ENCODE data around the gene CCDC197.

The CCDC197 gene

DNA sequence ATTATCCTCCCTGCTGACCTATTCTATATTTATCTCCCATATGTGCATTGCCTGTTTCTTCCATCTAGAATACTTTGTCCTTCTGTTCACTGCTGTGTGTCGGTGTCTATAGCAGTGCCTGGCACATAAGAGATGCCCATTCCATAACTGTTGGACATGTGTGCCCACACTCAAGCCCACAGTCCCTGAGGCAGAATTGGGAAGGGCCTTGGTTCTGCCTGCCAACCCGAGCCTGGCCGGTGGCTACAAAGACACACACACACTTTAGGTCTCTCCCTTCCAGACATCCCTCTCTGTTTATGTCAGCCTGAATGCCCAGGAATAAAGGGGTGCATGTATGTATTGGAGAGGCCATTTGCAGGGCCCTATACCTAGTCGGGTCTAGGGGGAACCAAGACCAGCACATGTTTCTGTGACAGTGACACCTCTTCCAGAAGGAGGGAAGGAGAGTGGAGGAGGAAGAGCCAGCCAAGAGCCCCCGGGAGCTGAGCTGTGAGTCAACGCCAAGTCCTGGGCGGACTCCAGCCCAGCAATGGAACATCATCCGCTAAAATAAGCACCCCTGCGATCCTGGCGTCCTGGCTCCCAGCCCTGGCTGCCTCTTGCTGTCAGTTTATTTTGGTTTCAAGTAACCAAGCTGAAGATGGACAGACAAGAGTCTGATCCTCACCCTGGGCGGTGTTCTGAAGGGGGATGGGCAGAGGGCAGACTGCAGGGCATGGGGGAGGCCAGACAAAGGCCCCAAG, 16.5 kb upstream of the CCDC197 start:
- no peak for DNase-seq

DNA sequence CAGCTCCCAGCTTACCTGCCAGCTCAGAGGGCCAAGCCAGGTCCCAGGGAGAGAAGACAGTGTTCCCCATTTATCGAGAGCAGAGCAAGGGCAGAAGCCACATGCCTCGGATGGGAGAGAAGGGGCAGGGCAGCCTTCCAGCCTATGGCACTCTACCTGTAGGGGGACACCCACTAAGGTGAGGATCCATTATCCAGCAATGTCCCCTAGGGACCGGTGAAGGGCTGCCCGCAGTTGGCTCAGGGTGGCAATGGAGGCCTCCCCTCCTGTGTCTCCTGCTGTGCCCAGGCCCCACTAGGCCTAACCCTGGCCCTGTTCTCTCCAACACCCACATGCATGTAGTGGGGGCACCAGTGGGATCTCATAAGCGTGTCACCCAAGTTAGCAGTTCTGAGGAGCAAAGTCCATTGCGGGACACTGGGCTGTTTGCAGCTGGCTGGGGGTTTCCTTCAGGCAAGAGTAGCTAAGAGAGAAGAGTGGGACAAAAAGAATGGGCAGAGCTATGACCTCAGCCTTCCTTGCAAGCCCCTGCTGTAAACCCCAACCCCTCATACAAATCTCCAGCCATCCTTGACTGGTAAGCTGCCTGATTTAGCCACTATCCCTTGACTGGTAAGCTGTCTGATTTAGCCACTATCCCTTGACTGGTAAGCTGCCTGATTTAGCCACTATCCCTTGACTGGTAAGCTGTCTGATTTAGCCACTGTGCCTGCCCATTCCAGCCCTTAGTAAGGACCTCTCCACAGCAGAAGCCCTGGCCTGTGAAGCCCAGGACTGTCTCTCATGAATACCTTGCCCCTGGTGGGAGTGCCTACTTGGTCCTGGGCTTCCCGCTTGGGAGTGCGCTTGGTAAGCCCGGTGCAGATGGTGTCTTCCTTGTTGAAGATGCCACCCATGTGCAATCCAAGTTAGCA, 15.5 kb upstream of the CCDC197 start:
- DNase-seq, result no peak

DNA sequence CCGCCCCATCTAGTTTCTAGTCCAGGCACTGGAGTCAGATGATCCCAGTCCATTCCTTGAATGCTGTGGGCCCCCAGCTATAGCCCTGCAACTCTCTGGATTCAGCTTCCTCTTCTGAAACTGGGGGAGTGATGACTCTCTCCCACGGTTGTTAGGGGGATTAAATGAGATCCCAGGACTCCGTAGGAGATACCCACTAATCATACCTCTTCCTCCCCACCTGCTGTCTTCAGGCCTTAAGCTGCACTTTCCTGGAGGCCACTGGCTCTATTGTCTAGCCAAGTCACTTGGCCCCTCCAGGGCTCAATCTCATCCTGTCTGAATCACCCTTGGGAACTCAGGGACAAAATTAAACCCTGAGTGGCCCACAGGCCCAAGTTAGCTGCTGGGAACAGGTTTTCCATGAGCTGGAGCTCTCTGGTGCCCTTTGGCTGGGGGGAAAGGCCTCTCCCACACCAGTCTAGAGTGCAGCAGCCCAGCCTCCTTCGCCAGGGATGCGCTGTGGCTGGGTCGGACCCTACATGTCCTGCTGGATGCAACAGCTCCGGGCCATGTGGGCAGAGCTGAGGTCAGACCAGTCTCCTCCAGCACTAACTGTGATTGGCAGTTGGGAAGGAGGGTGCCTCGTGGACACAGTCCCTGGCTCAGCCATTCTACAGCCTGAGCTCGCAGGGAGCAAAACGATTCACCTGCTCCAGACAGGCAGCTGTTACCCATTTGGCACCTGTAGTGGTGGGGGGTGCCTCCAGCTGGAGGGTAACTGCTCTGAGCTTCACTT, 14.7 kb upstream of the CCDC197 start:
- DNase-seq, result no peak

DNA sequence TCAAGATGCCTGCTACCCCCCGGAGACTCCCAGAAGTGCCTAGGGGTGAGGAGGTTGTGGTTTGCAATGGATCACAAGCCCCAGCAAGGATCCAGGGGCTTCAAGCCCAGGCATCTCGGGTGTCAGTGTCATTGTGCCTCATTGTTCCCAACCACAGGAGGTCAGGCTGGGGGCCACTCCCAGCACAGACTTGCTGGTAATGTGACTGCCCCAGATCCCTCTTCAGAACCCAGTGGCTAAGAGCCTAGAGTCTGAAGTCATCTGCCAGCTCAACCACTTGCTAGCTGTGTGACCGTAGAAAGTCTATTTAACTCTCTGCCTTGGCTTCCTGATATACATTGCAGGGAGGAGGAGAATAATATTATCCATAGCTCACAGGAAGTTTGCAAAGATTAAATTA, 13.0 kb upstream of the CCDC197 start:
- no peak for DNase-seq

DNA sequence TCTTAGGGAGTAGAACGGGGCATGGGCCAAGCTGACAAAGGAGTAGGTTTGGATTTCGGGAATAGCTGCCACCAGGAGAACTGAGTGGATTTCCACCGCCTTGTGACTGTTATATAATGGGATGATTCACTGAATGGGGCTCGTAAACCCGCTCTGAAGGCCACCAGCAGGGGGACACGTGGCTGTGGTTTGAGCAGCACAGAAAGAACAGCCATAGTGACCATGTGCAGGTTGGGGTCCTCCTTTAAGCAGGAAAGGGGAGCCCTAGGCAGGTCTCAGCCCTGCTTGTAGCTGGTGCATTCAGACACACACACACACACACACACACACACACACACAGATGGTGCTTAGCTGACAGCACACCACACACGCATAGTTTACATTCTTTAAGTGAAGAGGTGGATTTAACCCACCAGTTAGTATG, 12.1 kb upstream of the CCDC197 start:
- DNase-seq, result no peak

DNA sequence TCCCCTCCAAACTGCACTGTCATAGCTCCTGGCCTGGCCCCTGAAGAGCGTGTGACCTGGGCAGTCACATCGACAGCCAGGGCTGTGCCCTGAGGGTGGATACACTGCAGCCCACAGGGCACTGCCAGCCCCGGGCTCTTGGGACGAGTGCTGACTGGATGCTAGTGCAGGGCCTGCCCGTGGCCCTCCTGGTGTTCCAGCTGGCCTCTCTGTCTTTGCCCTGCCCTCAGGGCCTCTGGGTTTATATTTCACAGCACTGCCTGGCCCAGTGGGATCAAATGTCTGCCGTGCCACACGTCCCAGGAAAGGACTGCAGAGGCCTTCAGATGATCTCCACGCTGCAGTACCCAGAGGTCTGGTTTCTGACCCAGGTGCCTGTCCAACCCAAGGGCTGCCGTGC, 10.1 kb upstream of the CCDC197 start:
- no peak for DNase-seq

DNA sequence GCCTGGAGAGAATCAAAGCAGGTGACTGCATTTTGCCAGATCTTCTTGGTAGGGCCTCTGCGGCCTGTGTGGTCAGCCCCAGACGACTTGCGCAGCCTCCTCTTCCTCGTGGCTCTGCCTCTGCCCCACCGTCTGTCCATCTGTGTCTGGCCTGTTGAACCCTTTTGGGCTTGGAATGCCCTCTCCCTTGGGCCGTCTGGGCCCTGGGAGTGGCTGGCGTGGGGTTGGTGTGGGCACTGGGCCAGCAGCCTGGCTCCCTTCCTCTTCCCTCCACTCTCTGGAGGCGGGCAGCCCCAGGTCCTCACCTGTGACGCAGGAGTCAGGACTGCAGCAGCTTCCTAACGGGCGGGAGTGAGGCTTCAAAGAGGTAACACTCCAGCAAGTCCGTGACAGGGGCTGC, 9.7 kb upstream of the CCDC197 start:
- DNase-seq, result no peak

DNA sequence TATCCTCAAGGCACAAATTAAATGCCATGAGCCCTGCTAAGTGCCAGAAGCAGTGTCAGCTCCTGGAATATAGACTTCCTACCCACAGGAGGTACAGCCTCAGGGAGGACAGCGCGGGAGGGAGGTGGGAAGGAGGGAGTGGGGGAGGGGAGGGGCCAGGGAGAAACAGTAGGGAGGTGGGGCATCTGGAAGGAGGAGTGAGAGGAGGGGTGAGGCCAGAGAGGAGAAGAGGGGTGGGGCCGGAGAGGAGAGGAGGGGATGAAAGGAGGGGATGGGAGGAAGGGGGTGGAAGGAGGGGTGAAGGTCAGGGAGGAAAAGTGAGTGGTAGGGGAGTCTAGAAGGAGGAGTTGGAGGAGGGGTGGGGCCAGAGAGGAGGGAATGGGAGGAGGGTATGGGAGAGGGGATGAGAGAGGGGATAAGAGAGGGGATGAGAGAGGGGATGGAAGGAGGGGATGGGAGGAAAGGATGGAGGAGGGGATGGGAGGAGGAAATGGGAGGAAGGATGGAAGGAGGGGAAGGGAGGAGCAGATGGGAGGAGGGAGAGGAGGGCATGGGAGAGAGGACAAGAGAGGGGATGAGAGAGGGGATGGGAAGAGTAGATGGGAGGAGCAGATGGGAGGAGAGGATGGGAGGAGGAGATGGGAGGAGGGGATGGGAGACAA, 9.2 kb upstream of the CCDC197 start:
- DNase-seq, result no peak

DNA sequence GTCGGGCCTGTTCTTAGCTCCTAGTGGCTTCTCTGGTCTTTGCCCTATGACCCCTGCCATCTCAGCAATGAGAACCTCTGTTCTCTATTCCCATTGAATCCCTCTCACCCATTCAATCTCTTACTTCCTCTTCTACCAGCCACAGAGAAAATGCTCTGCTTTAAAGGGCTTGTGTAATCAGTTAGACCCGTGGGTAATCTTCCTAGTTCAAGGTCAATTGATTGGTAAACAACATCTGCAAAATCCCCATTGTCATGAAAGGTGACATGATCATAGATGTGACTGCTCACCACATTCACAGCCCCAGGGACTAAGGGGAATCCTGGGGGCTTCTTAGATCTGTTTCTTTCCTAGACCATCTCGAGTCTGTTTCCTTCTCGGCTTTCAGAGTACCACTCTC, 7.2 kb upstream of the CCDC197 start:
- no peak for DNase-seq

DNA sequence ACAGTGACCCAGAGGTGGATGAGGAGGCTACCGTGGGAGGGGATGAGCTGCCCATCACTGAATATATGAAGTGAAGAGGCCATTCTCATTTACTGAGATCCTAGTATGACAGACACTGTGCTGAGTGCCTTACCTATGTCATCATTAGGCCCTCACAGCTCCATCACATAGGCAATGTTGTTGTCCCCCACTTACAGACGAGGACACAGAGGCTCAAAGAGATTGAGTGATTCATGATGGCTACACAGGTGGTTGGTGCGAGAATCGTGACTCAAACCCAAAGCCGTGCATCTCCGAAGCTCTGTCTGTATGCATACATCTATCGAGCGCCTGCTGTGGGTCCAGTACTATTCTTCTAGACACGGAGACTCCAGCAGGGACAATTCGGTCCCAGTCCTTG, 5.9 kb upstream of the CCDC197 start:
- no peak for DNase-seq

DNA sequence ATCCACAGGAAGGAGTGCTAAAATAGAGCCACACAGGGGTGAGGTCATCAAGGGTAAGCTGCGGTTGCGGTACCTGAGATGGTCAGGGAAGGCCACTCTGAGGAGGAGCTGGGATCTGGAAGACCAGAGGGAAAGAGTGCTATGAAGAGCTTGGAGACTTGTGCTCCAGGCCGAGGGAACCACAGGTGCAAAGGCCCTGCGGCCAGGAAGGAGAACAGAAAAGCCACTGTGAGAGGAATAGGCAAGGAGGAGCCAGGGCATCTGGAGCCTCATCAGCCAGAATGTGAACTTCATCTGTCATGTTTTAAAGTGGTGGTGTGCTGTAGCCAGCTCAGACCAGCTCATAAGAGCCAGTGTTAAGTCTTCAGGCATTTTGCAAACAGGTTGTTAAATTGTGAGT, 5.5 kb upstream of the CCDC197 start:
- DNase-seq, result no peak

DNA sequence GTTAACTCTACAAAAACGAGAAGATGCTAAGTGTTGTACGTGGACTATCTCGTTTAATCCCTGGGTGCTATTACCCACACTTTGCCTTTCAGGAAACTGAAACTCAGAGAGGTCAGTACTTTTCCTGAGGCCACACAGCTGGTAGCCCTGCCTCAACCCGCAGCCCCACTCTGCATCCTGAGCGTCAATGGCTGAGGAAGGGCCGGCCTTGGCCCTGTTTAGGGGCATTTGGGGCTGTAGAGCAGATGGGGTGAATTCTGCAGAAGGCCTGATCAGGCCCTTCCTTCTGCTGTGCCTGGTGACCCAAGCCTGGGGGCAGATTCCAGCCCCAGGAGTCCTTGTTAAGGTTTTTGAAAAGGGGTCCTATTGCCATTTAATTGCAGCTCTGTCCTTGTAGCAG, 3.7 kb upstream of the CCDC197 start:
- no peak for DNase-seq

DNA sequence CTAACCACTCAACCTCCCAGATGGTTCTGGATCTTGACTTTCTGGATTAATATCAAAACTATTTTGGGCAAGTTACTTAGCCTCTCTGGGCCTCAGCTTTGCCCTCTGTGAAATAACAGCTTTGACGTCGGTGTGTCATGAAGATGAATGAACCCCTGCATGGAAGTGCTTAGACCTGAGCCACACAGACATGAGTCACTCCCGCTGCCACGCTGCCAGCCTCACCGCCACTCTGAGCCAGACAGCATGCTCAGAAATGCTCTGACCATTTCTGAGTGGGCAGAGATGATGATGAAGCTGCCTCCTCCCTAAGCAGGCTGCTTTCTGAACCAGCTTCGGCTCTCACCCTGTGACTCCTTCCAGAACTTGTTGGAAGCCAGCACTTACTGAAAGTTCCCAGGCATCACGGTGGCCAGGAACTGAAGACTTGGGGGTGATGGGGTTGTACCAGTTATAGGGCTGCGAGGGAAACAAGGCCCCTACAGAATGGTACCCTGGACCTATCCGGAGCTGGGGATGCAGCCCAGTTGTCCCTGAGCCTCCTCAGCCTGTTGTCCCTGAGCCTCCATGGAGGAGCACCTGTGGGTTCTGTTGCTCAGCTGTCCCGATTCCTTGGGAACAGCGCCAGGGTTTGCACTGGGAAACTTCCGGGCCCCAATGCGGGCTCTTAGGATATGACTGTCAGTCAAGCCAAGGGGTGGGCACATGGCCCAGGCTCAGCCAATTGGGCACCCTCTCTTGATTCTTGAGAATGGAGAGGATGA, 2.0 kb upstream of the CCDC197 start:
- no peak for DNase-seq

DNA sequence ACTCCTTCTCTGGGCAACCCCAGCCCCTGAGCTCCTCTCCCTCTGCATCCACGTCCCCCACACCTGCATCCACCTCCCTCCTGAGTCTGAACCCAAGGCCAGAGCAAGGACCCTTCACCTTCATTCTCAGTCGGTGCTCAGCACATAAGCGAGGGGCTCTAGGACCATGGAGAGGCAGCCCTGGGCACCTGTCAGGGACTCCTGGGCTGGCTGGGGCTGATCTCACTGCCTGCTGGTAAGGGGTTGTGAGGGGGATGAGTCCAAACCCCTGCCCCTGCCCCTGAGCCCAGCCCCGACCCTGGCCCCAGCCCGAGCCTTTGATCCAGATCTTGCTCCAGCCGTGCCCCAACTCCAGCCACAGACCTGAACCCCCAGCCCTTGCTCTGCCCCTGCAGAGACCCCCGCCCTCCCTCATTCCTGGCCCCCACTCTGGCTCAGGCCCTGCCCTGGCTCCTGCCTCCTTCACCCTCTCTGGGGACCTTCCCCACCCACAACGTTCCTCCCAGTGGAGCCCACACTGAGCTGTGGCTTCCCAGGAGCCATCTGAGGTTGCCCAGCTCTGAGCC, 888 bp upstream of the CCDC197 start:
- DNase-seq, result no peak

DNA sequence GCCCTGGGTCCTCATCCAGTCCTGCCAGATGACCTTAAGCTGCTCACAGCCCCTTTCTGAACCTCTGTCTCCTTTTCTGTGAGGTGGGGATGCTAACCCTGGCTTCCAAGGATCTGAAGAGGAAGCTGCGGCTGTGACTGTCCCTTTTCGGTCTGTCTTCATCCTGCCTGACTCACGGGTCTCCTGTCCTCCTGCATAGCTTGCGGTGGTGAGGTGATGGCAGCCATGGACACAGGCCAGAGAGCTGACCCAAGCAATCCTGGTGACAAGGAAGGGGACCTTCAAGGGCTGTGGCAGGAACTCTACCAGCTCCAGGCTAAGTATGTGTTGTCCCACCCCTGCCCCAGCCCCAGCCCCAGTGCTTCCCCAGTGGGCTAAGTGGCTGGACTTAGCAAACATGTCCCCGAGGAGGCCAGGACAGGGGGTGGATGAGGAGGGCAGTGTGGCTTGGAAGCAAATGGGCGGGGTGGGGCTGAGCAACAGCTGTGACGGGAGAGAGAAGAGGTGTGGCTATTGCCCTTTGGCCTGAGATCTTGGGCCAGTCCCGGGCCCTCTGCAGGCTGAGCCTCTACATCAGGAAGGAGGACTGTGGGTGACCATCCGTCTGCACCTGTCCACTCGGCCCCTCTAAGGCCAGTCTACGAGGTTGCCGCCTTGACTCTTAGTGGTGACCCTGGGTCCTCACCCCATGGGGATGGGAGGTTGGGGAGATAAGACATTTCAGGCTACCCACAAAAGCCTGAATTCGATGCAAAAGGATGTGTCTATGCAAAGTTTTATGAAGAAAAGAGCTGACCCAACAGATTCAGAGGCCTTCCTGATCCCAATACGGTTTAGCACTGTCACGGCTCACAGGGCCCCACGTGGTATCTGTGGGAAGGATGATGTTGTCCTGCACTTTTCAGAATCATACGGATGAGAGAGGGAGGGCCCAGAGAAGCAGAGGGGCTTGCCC, 1.1 kb downstream of the CCDC197 start:
- DNase-seq, result no peak

DNA sequence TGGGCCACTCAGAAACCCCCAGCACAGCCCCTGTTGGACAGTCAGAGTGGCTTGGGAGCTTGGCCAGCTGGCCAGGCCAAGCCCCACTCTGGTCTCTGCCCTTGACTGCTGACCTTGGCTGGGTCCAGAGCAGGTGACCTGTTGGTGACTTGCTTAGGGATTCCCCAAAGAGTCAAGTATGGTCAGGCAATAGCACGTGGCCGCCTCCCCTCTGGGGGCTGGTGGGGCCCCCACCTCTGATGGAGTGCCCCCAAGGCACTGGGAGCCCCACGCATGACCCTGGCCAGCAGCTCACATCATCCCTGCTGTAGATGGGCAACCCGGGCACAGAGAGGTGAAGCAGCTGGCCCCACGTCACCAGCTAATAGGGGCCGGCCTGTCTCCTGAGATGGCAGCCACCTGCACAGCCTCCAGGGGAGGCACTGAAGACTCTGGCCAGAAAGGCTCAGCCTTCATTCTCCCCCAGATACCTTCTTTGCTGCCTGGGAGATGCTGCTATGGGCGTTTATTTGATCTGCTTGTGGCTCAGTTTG, 1.8 kb downstream of the CCDC197 start:
- DNase-seq, result no peak

DNA sequence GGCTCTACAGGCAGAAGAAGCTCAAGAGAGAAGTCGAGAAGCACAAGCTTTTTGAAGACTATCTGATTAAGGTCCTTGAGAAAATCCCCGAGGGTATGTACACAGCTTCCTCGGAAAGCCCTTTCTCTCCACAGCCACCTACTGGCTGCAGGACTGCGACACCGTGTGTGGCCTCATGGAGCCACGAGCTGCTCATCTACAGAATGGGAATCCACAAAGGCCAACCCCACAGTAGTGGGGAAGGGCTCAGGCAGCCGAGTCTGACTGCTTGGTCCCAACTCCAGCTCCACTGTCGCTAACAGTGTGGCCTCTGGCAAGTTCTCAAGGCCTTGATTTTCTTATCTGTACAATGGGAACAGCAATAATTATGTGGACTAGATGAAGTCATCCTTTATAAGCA, 2.5 kb downstream of the CCDC197 start:
- no peak for DNase-seq

DNA sequence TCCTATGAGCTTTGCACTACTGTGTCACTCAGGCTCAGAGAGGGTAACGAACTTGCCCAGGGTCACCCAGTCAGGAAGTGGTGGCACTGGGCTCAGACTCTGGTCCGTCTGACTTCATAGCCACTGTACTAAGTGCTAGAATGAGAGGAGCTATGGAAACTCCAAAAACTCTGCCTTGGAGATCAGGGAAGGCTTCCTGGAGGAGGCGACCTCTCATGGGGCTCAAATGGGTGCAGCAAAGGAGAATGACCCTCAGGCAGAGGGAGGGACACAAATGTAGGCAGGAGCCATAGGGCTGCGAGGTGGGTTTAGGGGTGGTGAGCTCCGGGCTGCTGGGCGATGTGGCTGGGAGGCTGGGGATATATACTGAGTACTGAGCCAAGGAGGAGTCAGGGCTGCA, 3.2 kb downstream of the CCDC197 start:
- DNase-seq, result no peak

DNA sequence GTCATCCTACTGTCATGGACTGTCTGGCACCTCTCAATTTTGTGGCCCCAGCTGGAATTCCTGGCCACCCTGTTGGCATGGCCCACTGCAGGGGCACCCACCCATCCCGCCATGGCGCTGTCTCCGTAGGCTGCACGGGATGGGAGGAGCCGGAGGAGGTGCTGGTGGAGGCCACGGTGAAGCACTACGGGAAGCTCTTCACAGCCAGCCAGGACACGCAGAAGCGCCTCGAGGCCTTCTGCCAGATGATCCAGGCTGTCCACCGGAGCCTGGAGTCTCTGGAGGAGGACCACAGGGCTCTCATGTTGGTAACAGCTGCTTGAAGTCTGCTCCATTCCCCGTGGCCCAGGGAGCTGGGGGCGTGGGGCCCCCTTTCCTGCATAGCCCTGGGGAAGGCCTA, 3.9 kb downstream of the CCDC197 start:
- no peak for DNase-seq
